HEK293T (cell line): ENCODE measurements around the gene MAGEC3.
A peak's percentile ranks its signal among the peaks of the same experiment; 100 is the strongest.
"Not testable (repeated sequence)": the region's sequence is repeated elsewhere in the genome, so short reads cannot be mapped to it uniquely, and the experiment has no call there.

Experiments used
- CTCF ChIA-PET: fragments of 350-600 bp; formaldehyde crosslinking; extraction: SDS; loops from one replicate; lab custom pipeline; 2021; ENCODE audit warnings: antibody characterized with exemption, inconsistent platforms; lab: Yijun Ruan, JAX
- POLR2A ChIA-PET: fragments of 350-600 bp; formaldehyde crosslinking; extraction: SDS; loops from one replicate; lab custom pipeline; 2020; ENCODE audit warnings: antibody characterized with exemption, inconsistent platforms; lab: Yijun Ruan, JAX
- DNase-seq: peaks from one replicate; pipeline ENCODE4 v3.0.0; 2012; ENCODE audit warnings: mixed read lengths; ENCODE audit errors: extremely low spot score
- ARNT ChIP-seq: fragments of 450-650 bp; IDR thresholded peaks from 2 replicates; pipeline ENCODE4 v1.6.1; 2017; ENCODE audit warnings: mild to moderate bottlenecking
- BHLHE40 ChIP-seq: fragments of 450-650 bp; IDR thresholded peaks from 2 replicates; pipeline ENCODE4 v1.6.1; 2016; ENCODE audit warnings: mild to moderate bottlenecking, moderate library complexity, borderline replicate concordance
- CTBP1 ChIP-seq: fragments of 450-650 bp; IDR thresholded peaks from 2 replicates; pipeline ENCODE4 v1.6.1; 2016; ENCODE audit warnings: borderline replicate concordance
- ELF4 ChIP-seq: fragments of 450-650 bp; IDR thresholded peaks from 2 replicates; pipeline ENCODE4 v1.6.1; 2017; ENCODE audit warnings: antibody characterized with exemption
- FOXA1 ChIP-seq: fragments of 450-650 bp; IDR thresholded peaks from 2 replicates; pipeline ENCODE4 v1.6.1; 2016; ENCODE audit warnings: mild to moderate bottlenecking
- FOXK2 ChIP-seq: fragments of 450-650 bp; IDR thresholded peaks from 2 replicates; pipeline ENCODE4 v1.6.1; 2016; ENCODE audit warnings: mild to moderate bottlenecking
- FOXM1 ChIP-seq: fragments of 450-650 bp; IDR thresholded peaks from 2 replicates; pipeline ENCODE4 v1.6.1; 2017; ENCODE audit warnings: mild to moderate bottlenecking, borderline replicate concordance
- HDGF ChIP-seq: fragments of 450-650 bp; IDR thresholded peaks from 2 replicates; pipeline ENCODE4 v1.6.1; 2017; ENCODE audit warnings: antibody characterized with exemption, borderline replicate concordance
- L3MBTL2 ChIP-seq: fragments of 450-650 bp; conservative IDR thresholded peaks from 2 replicates; pipeline ENCODE4 v1.6.1; 2016; ENCODE audit warnings: mild to moderate bottlenecking
- LEF1 ChIP-seq: fragments of 450-650 bp; IDR thresholded peaks from 2 replicates; pipeline ENCODE4 v1.6.1; 2017; ENCODE audit warnings: mild to moderate bottlenecking, borderline replicate concordance
- NFRKB ChIP-seq: fragments of 450-650 bp; IDR thresholded peaks from 2 replicates; pipeline ENCODE4 v1.6.1; 2016; ENCODE audit warnings: mild to moderate bottlenecking, moderate library complexity
- SP1 ChIP-seq: fragments of 450-650 bp; IDR thresholded peaks from 2 replicates; pipeline ENCODE4 v1.6.1; 2017
- SUZ12 ChIP-seq: fragments of 450-650 bp; IDR thresholded peaks from 2 replicates; pipeline ENCODE4 v1.6.1; 2016; ENCODE audit warnings: mild to moderate bottlenecking
- TARDBP ChIP-seq: fragments of 450-650 bp; IDR thresholded peaks from 2 replicates; pipeline ENCODE4 v1.6.1; 2016
- ZNF384 ChIP-seq: fragments of 450-650 bp; IDR thresholded peaks from 2 replicates; pipeline ENCODE4 v1.6.1; 2016
- TF ChIP-seq, protein P1 (sequence below): fragments of 450-650 bp; IDR thresholded peaks from 2 replicates; pipeline ENCODE4 v1.6.1; 2016

The MAGEC3 gene

DNA sequence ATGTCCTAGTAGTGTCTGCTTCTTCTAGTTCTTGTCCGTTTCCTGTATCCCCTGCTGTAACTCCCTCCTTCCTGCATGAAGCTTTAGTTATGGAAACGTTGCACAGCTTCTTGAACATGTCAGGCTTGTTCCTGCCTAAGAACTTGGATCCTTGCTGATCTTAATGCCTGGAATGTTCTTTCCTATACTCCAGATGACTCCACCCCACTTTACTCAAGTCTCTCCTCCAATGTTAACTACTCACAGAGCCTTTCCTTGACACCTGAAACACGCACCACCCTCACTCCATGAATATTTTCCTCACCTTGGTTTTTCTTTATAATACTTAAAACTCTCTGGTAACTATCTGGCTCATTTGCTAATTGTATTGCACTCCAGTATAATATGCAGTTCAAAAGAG lies 19.4 kb downstream of the MAGEC3 start:
- no peak for TF ChIP-seq ARNT
- TF ChIP-seq ZNF384 = no peak
- no peak for TF ChIP-seq FOXM1
- TF ChIP-seq FOXK2 = no peak
- TF ChIP-seq NFRKB = no peak
- TF ChIP-seq HDGF = no peak
- no peak for TF ChIP-seq TARDBP
- ChIA-PET CTCF (no interaction called here), POLR2A (no interaction called here)
- DNase-seq = no peak

DNA sequence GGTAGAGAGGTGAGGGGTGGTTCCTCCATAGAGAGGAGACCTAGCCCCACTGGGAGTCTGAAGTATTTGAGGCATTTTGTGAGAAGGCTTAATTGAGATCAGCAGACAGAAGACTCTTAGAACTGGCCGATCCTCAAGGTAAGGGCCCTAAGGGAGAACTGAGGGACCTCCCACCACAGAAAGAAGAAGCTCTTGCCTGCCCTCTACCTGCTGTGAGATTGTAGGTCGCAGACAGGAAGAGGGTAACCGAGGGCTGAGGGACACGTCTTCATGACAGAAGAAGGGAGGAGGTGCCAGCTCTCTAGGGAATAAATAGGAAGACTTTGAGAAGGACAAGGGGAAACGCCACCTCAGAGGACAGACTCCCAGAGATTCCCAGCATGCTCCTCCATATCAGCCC lies 41.5 kb downstream of the MAGEC3 start:
- ChIA-PET CTCF (no interaction called here), POLR2A (no interaction called here)
- TF ChIP-seq CTBP1 (no peak), SUZ12 (no peak), ELF4 (no peak)
- DNase-seq = peak; percentile 11

DNA sequence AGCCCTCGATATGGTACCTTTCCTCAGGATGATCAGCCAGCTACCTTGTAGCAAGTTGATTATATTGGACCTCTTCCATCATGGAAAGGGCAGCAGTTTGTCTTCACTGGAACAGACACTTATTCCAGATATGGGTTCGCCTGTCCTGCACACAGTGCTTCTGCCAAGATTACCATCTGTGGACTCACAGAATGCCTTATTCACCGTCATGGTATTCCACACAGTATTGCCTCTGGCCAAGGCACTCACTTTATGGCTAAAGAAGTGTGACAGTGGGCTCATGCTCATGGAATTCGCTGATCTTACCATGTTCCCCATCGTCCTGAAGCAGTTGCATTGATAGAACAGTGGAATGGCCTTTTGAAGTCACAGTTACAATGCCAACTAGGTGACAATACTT lies 50.7 kb downstream of the MAGEC3 start:
- CTCF ChIA-PET, POLR2A ChIA-PET, DNase-seq: not testable (repeated sequence)

DNA sequence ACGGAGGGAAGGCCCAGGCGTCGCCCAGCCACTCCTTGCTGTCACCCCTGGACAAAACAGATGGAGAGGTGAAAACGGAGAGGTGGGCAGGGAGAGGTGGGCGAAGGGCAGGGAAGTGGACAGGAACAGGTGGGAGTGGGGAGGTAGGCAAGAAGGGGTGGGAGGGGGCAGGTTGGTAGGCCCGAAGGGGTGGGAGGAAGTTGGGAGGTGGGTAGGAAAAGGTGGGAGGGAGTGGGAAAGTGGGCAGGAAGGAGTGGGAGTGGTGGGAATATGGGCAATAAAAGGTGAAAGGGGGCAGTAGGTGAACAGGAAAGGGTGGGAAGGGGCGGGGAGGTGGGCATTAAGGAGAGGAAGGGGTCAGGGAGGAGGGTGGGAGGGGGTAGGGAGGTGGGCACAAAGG lies 56.6 kb downstream of the MAGEC3 start:
- no peak for TF ChIP-seq CTBP1
- no peak for TF ChIP-seq L3MBTL2
- no peak for TF ChIP-seq SP1
- no peak for TF ChIP-seq FOXA1
- TF ChIP-seq ZNF384 = no peak
- no peak for TF ChIP-seq NFRKB
- TF ChIP-seq TARDBP = no peak
- no peak for TF ChIP-seq FOXK2
- no peak for TF ChIP-seq BHLHE40
- TF ChIP-seq, protein P1, sequence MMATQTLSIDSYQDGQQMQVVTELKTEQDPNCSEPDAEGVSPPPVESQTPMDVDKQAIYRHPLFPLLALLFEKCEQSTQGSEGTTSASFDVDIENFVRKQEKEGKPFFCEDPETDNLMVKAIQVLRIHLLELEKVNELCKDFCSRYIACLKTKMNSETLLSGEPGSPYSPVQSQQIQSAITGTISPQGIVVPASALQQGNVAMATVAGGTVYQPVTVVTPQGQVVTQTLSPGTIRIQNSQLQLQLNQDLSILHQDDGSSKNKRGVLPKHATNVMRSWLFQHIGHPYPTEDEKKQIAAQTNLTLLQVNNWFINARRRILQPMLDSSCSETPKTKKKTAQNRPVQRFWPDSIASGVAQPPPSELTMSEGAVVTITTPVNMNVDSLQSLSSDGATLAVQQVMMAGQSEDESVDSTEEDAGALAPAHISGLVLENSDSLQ = no peak
- no peak for TF ChIP-seq FOXM1
- CTCF ChIA-PET = no interaction called here
- POLR2A ChIA-PET = no interaction called here
- DNase-seq = no peak

DNA sequence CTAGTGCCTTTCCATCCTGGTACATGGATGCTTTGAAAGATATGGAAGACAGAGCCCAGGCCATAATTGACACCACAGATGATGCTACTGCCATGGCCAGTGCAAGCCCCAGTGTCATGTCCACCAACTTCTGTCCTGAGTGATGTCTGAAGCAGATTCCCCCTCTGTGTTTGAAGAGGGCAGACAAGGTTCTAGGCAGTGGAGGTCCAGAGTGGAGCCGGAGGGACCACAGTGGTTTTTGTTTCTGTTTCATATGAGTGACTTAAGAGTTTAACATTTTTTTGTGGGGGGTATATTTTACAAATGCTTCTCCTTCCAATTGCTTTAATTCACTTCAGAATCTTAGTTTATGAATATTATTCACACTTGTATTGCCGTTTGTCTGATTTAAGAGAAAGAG lies 59.6 kb downstream of the MAGEC3 start:
- TF ChIP-seq ZNF384 (no peak), L3MBTL2 (no peak), CTBP1 (no peak), TARDBP (no peak), LEF1 (no peak), BHLHE40 (no peak), FOXM1 (no peak), ELF4 (no peak), HDGF (no peak), SP1 (no peak), SUZ12 (no peak), ARNT (no peak), FOXK2 (no peak), NFRKB (no peak), FOXA1 (no peak)
- TF ChIP-seq, protein P1 = no peak
- POLR2A ChIA-PET = no interaction called here
- no peak for DNase-seq
- CTCF ChIA-PET = no interaction called here

DNA sequence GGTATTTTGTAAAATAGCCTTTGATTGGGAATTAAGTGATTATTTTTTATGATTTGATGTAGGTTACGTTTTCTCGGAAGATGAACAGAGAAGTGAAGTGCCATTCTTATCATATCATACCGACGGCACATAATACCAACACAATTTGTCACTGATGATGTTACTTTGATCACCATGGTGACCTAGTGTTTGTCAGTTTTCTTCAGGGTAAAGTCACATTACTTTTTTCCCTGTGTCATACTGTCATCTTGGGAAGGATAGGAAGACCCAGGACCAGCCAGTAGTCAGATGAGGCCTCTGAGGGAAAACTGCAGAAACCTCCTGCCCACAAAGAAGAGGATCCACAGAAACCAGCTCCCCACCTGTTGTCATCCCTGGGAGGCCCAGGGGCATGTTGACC lies 64.2 kb downstream of the MAGEC3 start:
- TF ChIP-seq ZNF384 (no peak), FOXA1 (no peak), BHLHE40 (no peak), CTBP1 (no peak), LEF1 (no peak), SP1 (no peak), SUZ12 (no peak), ELF4 (no peak), FOXK2 (no peak), HDGF (no peak), ARNT (no peak), NFRKB (no peak), TARDBP (no peak), FOXM1 (no peak), L3MBTL2 (no peak)
- TF ChIP-seq, protein P1 = no peak
- ChIA-PET POLR2A (no interaction called here), CTCF (no interaction called here)
- DNase-seq = no peak

DNA sequence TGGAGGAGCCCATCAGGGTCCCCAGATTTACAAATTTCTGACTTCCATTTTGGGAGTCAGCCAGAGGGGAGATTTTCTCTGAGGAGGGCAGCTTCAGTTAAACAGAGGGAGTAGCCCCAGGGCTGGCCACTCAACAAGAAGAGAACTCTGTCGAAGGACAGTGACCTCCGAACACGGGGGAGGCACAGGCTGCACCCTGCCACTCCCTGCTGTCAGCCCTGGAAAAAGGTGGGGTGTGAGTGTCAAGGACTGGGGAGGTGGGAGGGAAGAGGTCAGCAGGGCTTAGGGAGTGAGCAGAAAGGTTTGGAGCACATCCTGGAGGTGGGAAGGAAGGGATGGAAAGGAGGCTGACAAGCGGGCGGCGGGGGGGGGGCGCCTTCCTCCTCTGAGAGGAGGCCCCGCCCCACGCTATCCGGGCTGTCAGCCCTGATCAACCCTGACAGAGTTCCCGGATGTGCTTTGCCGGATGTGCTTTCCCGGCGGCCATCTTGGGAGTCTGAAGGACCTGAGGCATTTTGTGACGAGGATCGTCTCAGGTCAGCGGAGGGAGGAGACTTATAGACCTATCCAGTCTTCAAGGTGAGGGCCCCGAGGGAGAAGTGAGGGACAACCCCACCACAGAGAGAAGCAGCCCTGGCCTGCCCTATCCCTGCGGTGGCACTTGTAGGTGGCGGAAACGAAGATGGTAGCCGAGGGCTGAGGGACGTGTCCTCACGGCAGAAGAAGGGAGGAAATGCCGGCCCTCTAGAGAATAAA lies 65.5 kb downstream of the MAGEC3 start, which contains the start of gene MAGEC1:
TSS of gene MAGEC1 (plus strand) at position 495 of the 756 bp plus-strand sequence. CDS start 1,179 bp downstream, outside the sequence.
- ChIA-PET POLR2A (no interaction called here), CTCF (no interaction called here)
- DNase-seq = no peak
- TF ChIP-seq ELF4 = no peak
